ENCODE data around the gene CAMK1D.
A peak's percentile ranks its signal among the peaks of the same experiment; 100 is the strongest.
"Not testable (repeated sequence)": the region's sequence is repeated elsewhere in the genome, so short reads cannot be mapped to it uniquely, and the experiment has no call there.

The CAMK1D gene

GRCh38 chr10:12466704-12467305 is 117.5 kb downstream of the CAMK1D start:
- no peak for DNase-seq (ENCODE audit: low spot score)

- DNase-seq (ENCODE audit: low spot score), result no peak
Measured at GRCh38 chr10:12469345-12469744, 120.0 kb downstream of the CAMK1D start.

GRCh38 chr10:12470719-12471118 is 121.4 kb downstream of the CAMK1D start:
- no peak for DNase-seq (ENCODE audit: low spot score)

- DNase-seq (ENCODE audit: low spot score), result no peak
Measured at GRCh38 chr10:12471135-12471534, 121.8 kb downstream of the CAMK1D start.

- no peak for DNase-seq (ENCODE audit: low spot score)
Measured at GRCh38 chr10:12473491-12473890, 124.1 kb downstream of the CAMK1D start.

- DNase-seq (ENCODE audit: low spot score), result no peak
Measured at GRCh38 chr10:12474727-12475412, 125.5 kb downstream of the CAMK1D start.

GRCh38 chr10:12476656-12477055 is 127.3 kb downstream of the CAMK1D start:
- no peak for DNase-seq (ENCODE audit: low spot score)

- DNase-seq (ENCODE audit: low spot score), result no peak
Measured at GRCh38 chr10:12479437-12479844, 130.1 kb downstream of the CAMK1D start.

GRCh38 chr10:12479924-12480323 is 130.6 kb downstream of the CAMK1D start:
- no peak for DNase-seq (ENCODE audit: low spot score)

GRCh38 chr10:12480440-12480839 is 131.1 kb downstream of the CAMK1D start:
- no peak for DNase-seq (ENCODE audit: low spot score)

- no peak for DNase-seq (ENCODE audit: low spot score)
Measured at GRCh38 chr10:12481924-12482323, 132.6 kb downstream of the CAMK1D start.

- no peak for DNase-seq (ENCODE audit: low spot score)
Measured at GRCh38 chr10:12482587-12482986, 133.2 kb downstream of the CAMK1D start.

GRCh38 chr10:12484002-12484918 is 134.9 kb downstream of the CAMK1D start:
- DNase-seq (ENCODE audit: low spot score), result no peak

GRCh38 chr10:12484941-12485805 is 135.8 kb downstream of the CAMK1D start:
- peak; percentile 18 for DNase-seq (ENCODE audit: low spot score)

- DNase-seq (ENCODE audit: low spot score), result no peak
Measured at GRCh38 chr10:12487366-12487765, 138.0 kb downstream of the CAMK1D start.

GRCh38 chr10:12488626-12489025 is 139.3 kb downstream of the CAMK1D start:
- no peak for DNase-seq (ENCODE audit: low spot score)

- no peak for DNase-seq (ENCODE audit: low spot score)
Measured at GRCh38 chr10:12489357-12489756, 140.0 kb downstream of the CAMK1D start.

GRCh38 chr10:12489806-12490205 is 140.5 kb downstream of the CAMK1D start:
- DNase-seq (ENCODE audit: low spot score), result no peak

GRCh38 chr10:12490963-12491362 is 141.6 kb downstream of the CAMK1D start:
- DNase-seq (ENCODE audit: low spot score), result no peak

GRCh38 chr10:12491491-12491890 is 142.1 kb downstream of the CAMK1D start:
- DNase-seq (ENCODE audit: low spot score), result no peak

GRCh38 chr10:12492016-12492415 is 142.7 kb downstream of the CAMK1D start:
- DNase-seq (ENCODE audit: low spot score), result no peak

- not testable (repeated sequence) for DNase-seq (ENCODE audit: low spot score)
Measured at GRCh38 chr10:12497046-12497445, 147.7 kb downstream of the CAMK1D start.

Measured in hematopoietic multipotent progenitor cell treated with erythropoietin and hydrocortisone succinate and interleukin-3 and kit ligand, for 17 days (in vitro differentiated cells).